ENCODE data around the gene SMPDL3B.
A peak's percentile ranks its signal among the peaks of the same experiment; 100 is the strongest.

The SMPDL3B gene

DNA sequence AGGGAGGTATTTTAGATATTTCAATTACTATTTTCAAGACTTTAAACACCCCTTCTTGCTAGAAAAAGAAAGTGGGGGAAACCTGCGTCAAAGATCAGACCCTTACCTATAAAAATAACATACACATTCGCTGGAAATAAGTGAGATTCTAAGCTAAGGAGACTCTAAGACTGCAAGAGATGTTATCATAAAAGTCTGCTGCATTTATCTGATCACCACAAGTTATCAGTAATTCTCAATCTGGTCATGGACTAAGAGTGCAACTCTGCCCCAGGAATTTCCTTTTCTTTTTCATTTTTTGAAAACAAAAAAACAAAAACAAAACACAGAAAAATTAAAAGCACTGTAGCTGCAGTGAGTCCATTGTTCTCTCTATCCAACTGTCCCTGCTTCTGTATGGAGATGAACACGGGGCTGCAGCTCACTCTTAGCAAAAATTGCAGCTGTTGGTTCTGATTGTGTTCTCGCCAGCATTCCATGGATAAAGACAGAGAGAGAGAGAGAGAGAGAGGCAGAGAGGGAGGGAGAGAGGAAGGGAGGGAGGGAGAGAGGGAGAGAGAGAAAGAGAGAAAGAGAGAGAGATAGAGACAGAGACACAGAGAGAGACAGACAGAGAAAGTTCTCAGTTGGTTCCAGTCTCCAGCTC is 39.1 kb downstream of the SMPDL3B start:
- DNase-seq (ENCODE audit: extremely low read depth, low read depth): no peak
- TF ChIP-seq, protein P1, sequence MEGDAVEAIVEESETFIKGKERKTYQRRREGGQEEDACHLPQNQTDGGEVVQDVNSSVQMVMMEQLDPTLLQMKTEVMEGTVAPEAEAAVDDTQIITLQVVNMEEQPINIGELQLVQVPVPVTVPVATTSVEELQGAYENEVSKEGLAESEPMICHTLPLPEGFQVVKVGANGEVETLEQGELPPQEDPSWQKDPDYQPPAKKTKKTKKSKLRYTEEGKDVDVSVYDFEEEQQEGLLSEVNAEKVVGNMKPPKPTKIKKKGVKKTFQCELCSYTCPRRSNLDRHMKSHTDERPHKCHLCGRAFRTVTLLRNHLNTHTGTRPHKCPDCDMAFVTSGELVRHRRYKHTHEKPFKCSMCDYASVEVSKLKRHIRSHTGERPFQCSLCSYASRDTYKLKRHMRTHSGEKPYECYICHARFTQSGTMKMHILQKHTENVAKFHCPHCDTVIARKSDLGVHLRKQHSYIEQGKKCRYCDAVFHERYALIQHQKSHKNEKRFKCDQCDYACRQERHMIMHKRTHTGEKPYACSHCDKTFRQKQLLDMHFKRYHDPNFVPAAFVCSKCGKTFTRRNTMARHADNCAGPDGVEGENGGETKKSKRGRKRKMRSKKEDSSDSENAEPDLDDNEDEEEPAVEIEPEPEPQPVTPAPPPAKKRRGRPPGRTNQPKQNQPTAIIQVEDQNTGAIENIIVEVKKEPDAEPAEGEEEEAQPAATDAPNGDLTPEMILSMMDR (IDR thresholded peaks at IDR 0.05; ENCODE audit: low read depth, low read length, missing control alignments): no peak
- H3K4me3 ChIP-seq (replicated peaks; ENCODE audit: low read depth, low read length): no peak overlapping the region

DNA sequence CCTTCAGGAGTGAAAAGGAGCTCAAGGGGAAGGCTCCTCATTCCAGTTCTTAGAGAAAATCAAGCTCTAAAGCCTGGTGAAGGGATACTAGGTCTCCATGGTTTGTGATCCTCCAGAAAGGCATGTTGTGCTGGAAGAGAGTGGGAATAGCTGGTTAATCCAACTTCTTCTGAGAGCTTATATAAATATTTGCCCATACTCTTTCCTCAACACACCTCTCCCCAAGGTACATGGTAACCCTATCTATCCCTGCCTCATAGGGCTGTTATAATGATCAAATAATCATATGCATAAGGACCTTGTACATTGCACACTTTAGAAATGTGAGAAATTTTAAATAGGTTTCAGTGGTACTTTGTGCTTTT is 39.6 kb downstream of the SMPDL3B start:
- TF ChIP-seq, protein P1 (IDR thresholded peaks at IDR 0.05; ENCODE audit: low read depth, low read length, missing control alignments): no peak
- H3K4me3 ChIP-seq (replicated peaks; ENCODE audit: low read depth, low read length): no peak overlapping the region
- DNase-seq (ENCODE audit: extremely low read depth, low read depth): no peak

DNA sequence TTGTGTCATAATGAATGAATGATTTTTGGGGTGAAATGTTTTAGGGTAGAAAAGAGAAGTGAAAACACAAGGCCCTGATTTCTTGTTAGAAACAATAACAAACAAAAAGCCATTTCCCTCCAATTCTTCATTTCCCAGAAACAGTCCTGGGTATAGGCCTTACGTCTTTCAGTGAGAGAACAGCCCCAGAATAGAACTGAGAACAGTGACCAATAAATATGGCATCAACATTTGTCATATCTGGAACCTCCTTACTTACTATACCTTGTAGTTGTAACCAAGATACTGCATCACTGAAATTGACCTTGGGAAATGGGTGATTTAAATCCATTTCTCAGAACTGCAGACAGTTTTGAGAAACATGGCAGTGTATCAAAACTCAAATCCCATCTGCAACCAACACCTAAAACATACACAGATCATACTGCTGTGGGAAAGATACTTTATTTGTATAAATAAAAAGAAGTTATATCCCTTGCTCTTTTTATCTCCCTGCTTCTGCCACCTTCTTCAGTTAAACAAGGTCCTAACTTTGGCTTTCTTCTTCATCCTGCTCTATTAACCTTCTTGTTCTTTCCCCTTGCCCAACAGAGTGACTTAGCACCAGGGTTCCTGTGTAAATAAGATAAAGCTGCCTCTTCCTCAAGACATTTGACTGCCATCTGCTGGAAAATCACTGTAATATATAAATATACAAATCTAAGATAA is 44.5 kb downstream of the SMPDL3B start:
- TF ChIP-seq, protein P1 (IDR thresholded peaks at IDR 0.05; ENCODE audit: low read depth, low read length, missing control alignments): peak; percentile 21
- no peak overlapping the region for H3K4me3 ChIP-seq (replicated peaks; ENCODE audit: low read depth, low read length)
- peak; percentile 12 for DNase-seq (ENCODE audit: extremely low read depth, low read depth)

DNA sequence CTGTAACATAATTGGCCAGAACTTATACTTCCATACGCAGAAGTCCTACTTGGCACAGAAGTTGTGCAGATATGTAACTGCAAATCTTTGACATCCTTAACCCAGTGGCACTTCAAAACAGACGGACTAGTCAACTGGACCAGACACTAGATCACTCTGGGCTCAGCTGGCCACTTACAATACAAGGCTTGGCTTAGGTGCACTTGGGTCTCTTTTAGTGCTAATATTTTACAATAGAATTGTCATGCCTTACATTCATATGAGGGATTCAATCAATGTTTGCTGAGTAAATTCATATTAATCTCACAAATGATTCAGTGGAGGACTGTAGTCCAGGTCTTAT is 45.0 kb downstream of the SMPDL3B start:
- TF ChIP-seq, protein P1 (IDR thresholded peaks at IDR 0.05; ENCODE audit: low read depth, low read length, missing control alignments): no peak
- H3K4me3 ChIP-seq (replicated peaks; ENCODE audit: low read depth, low read length): no peak overlapping the region
- no peak for DNase-seq (ENCODE audit: extremely low read depth, low read depth)

DNA sequence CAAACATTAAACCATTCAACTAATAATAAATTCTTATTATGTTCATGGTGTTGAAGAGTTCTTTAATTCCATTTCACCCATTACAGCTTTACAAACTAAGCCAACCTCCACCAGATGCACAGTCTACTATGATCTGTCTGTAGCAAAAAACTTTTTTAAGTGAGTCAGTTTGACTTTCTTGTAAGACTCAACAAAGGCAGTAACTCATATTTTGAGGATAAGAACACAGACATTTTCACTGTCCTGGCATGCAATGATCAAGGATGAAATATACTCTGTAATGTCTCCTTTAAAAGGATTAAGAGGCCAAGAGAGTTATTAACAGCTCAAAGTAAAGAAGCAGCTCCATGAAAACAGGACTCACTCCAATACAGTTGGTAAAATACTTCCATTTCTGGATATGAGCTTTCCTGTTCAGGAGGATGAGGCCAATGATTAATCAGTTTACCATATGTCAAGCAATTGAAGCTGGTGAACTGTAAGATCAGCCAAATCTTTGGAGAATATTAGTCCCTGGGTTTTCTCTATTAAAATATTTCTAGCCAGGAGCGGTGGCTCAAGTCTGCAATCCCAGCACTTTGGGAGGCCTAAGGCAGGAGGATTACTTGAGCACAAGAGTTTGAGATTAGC is 45.5 kb downstream of the SMPDL3B start:
- no peak overlapping the region for H3K4me3 ChIP-seq (replicated peaks; ENCODE audit: low read depth, low read length)
- DNase-seq (ENCODE audit: extremely low read depth, low read depth): no peak
- TF ChIP-seq, protein P1 (IDR thresholded peaks at IDR 0.05; ENCODE audit: low read depth, low read length, missing control alignments): no peak

DNA sequence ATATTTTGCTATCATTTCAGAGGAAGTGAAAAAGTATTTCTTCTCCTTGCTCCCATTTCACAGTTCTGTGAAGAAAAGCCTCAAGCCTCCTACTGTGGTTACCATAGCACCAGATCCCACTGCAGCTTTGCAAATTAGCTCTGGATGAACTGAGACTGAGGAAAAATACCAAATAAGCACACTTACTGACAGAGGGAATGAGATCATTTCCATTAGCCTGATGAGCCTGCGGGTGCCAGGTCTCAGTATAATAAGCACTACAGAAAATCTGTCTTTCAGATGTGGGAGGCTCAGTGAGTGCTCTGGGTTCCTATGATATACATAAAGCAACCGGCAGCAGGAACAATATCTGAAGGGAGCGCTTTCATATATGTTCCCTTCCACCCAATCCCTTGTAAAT is 46.3 kb downstream of the SMPDL3B start:
- H3K4me3 ChIP-seq (replicated peaks; ENCODE audit: low read depth, low read length): no peak overlapping the region
- no peak for DNase-seq (ENCODE audit: extremely low read depth, low read depth)
- TF ChIP-seq, protein P1 (IDR thresholded peaks at IDR 0.05; ENCODE audit: low read depth, low read length, missing control alignments): no peak

Data from HFF-Myc (cell line).